Measurements from ENCODE around the gene SLC6A18.

DNA sequence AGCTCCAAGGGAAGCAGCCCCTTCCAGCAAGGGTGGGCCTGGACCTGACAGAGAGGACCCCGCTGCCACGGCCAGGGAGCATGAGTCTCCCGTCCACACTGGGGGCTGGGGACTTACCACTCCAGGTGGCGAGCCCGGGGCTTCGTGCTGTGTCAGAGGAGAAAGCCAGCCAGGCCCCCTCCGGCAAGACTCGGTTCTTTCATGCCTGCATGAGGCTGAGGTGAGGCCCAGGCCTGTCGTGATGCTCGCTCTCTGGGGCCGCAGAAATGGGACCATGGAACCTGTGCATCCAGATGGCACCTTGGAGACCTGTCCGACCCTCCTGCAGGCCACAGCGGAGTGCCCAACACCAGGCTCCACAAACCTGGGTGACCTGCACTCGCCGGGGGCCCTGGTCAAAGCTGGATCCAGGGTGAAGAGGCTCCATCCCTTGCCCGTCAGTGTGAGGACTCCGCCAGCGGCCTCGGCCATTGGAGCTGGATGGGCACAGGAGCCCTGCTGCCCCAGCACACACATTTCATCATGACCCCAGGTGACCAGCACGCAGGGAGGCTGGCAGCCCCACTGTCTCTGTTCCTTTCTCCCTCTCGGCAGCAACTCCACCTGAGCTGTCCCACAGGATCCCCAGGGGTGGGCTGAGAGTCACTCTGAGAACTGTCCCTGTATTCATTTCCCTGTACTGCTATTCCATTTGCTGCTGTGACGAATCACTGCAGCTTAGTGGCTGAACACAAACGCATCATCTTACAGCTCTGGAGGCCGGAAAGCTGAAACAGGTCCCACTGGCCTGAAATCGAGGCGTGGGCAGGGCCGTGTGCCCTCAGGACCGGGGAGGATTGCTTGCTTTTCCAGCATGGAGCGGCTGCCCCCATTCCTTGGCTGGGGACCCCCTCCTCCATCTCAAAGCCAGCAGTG is 24.4 kb downstream of the SLC6A18 start:
- TF ChIP-seq POLR2AphosphoS5 (IDR thresholded peaks at IDR 0.05) (no peak), POLR2A (IDR thresholded peaks at IDR 0.05) (no peak)
- TF ChIP-seq, protein P1, sequence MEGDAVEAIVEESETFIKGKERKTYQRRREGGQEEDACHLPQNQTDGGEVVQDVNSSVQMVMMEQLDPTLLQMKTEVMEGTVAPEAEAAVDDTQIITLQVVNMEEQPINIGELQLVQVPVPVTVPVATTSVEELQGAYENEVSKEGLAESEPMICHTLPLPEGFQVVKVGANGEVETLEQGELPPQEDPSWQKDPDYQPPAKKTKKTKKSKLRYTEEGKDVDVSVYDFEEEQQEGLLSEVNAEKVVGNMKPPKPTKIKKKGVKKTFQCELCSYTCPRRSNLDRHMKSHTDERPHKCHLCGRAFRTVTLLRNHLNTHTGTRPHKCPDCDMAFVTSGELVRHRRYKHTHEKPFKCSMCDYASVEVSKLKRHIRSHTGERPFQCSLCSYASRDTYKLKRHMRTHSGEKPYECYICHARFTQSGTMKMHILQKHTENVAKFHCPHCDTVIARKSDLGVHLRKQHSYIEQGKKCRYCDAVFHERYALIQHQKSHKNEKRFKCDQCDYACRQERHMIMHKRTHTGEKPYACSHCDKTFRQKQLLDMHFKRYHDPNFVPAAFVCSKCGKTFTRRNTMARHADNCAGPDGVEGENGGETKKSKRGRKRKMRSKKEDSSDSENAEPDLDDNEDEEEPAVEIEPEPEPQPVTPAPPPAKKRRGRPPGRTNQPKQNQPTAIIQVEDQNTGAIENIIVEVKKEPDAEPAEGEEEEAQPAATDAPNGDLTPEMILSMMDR (IDR thresholded peaks at IDR 0.05) = no peak

Data from prostate gland (tissue), 2 donors.